GM19043 (cell line): ENCODE measurements around the gene VAV3.
"Not testable (repeated sequence)": the region's sequence is repeated elsewhere in the genome, so short reads cannot be mapped to it uniquely, and the experiment has no call there.

Source experiments
- ATAC-seq: cut with Tn5 transposase; IDR thresholded peaks from one replicate; pipeline ENCODE4 v1.9.1; 2021; ENCODE audit warnings: low read depth; ENCODE audit not compliant: unreplicated experiment

Gene VAV3

GRCh38 chr1:107664982-107665925 is 299.7 kb downstream of the VAV3 start:
- ATAC-seq: no peak

GRCh38 chr1:107662971-107663370 is 302.0 kb downstream of the VAV3 start:
- ATAC-seq: no peak

- no peak for ATAC-seq
Measured at GRCh38 chr1:107661158-107661557, 303.8 kb downstream of the VAV3 start.

- no peak for ATAC-seq
Measured at GRCh38 chr1:107659961-107660360, 305.0 kb downstream of the VAV3 start.

- no peak for ATAC-seq
Measured at GRCh38 chr1:107657356-107657755, 307.6 kb downstream of the VAV3 start.

- ATAC-seq: no peak
Measured at GRCh38 chr1:107653765-107654164, 311.2 kb downstream of the VAV3 start.

GRCh38 chr1:107653005-107653404 is 312.0 kb downstream of the VAV3 start:
- no peak for ATAC-seq

- not testable (repeated sequence) for ATAC-seq
Measured at GRCh38 chr1:107650825-107651224, 314.2 kb downstream of the VAV3 start.

GRCh38 chr1:107649023-107649422 is 316.0 kb downstream of the VAV3 start:
- no peak for ATAC-seq

- no peak for ATAC-seq
Measured at GRCh38 chr1:107648071-107648470, 316.9 kb downstream of the VAV3 start.

- ATAC-seq: no peak
Measured at GRCh38 chr1:107647012-107647411, 318.0 kb downstream of the VAV3 start.

GRCh38 chr1:107643766-107644165 is 321.2 kb downstream of the VAV3 start:
- ATAC-seq: no peak

- no peak for ATAC-seq
Measured at GRCh38 chr1:107640207-107640606, 324.8 kb downstream of the VAV3 start.

- ATAC-seq: no peak
Measured at GRCh38 chr1:107637101-107637500, 327.9 kb downstream of the VAV3 start.

- ATAC-seq: no peak
Measured at GRCh38 chr1:107633596-107633995, 331.4 kb downstream of the VAV3 start.

GRCh38 chr1:107626073-107626796 is 338.7 kb downstream of the VAV3 start:
- ATAC-seq: no peak

GRCh38 chr1:107625405-107626029 is 339.5 kb downstream of the VAV3 start:
- ATAC-seq: no peak

- ATAC-seq: no peak
Measured at GRCh38 chr1:107623431-107623830, 341.5 kb downstream of the VAV3 start.

GRCh38 chr1:107622966-107623365 is 342.0 kb downstream of the VAV3 start:
- ATAC-seq: no peak

GRCh38 chr1:107622535-107622934 is 342.4 kb downstream of the VAV3 start:
- ATAC-seq: no peak

- ATAC-seq: peak; percentile 41
Measured at GRCh38 chr1:107620753-107621152, 344.2 kb downstream of the VAV3 start.
